Neural cell (in vitro differentiated cells): ENCODE results near the gene ANP32A. TPM values are rescaled to one million over a fixed set of nuclear protein-coding genes. Genes with fewer than 3 reads are reported as not detected.

Experiments used
- H2AFZ ChIP-seq: fragments of 200-600, 300-800 bp; sonication (generic), shearing (Covaris generic); 2 replicates; pipeline ENCODE4 v1.6.0; 2014; ENCODE audit warnings: low read depth, mild to moderate bottlenecking, antibody characterized with exemption, low read length, moderate library complexity
- H3F3A ChIP-seq: fragments of 200-600 bp; shearing (Covaris generic); 2 replicates; pipeline ENCODE4 v1.6.1; 2016; ENCODE audit warnings: mild to moderate bottlenecking, moderate library complexity, mixed read lengths, antibody characterized with exemption, low read length; ENCODE audit not compliant: insufficient read depth, poor library complexity, severe bottlenecking
- H3K27ac ChIP-seq: fragments of 200-600, 300-800 bp; sonication (generic), shearing (Covaris generic); 2 replicates; pipeline ENCODE4 v1.5.1; 2014; ENCODE audit warnings: mild to moderate bottlenecking, low read length, moderate library complexity
- H3K27me3 ChIP-seq: fragments of 300-800, 200-600 bp; sonication (generic), shearing (Covaris generic); 2 replicates; pipeline ENCODE4 v1.6.0; 2014; ENCODE audit warnings: mild to moderate bottlenecking, low read depth, low read length, moderate library complexity; ENCODE audit not compliant: insufficient read depth
- H3K36me3 ChIP-seq: fragments of 300-800, 200-600 bp; sonication (generic), shearing (Covaris generic); 2 replicates; pipeline ENCODE4 v1.5.1; 2014; ENCODE audit warnings: mild to moderate bottlenecking, antibody characterized with exemption, low read length, moderate library complexity; ENCODE audit not compliant: insufficient read depth
- H3K4me2 ChIP-seq: fragments of 300-800, 200-600 bp; sonication (generic), shearing (Covaris generic); 2 replicates; pipeline ENCODE4 v1.6.0; 2014; ENCODE audit warnings: mild to moderate bottlenecking, low read length
- H3K4me3 ChIP-seq: fragments of 300-800, 200-600 bp; sonication (generic), shearing (Covaris generic); 2 replicates; pipeline ENCODE4 v1.5.1; 2014; ENCODE audit warnings: mild to moderate bottlenecking, low read length, moderate library complexity
- H3K79me2 ChIP-seq: fragments of 200-600 bp; shearing (Covaris generic); replicated peaks from 2 replicates; pipeline ENCODE4 v1.6.0; 2014; ENCODE audit warnings: mild to moderate bottlenecking, low read length, moderate library complexity; ENCODE audit not compliant: insufficient read depth
- H3K9ac ChIP-seq: fragments of 300-800, 200-600 bp; sonication (generic), shearing (Covaris generic); 2 replicates; pipeline ENCODE4 v1.6.1; 2016; ENCODE audit warnings: mild to moderate bottlenecking, low read length, mixed read lengths
- H3K9me2 ChIP-seq: fragments of 200-600 bp; shearing (Covaris generic); 2 replicates; pipeline ENCODE4 v1.6.1; 2016; ENCODE audit warnings: mild to moderate bottlenecking, low read length, mixed read lengths; ENCODE audit not compliant: insufficient read depth
- H3K9me3 ChIP-seq: fragments of 200-600, 300-800 bp; sonication (generic), shearing (Covaris generic); 2 replicates; pipeline ENCODE4 v1.6.1; 2016; ENCODE audit warnings: mild to moderate bottlenecking, mixed run types, low read length, moderate library complexity, mixed read lengths
- H4K20me1 ChIP-seq: fragments of 200-600 bp; shearing (Covaris generic); 2 replicates; pipeline ENCODE4 v1.6.1; 2016; ENCODE audit warnings: mild to moderate bottlenecking, mixed run types; ENCODE audit not compliant: insufficient read depth
- EP300 ChIP-seq: fragments of 450-650 bp; conservative IDR thresholded peaks from 2 replicates; pipeline ENCODE4 v1.6.1; 2014; ENCODE audit warnings: antibody characterized with exemption, mild to moderate bottlenecking, moderate library complexity; ENCODE audit not compliant: poor library complexity, severe bottlenecking
- EZH2 ChIP-seq: fragments of 200-600, 300-800 bp; shearing (Covaris generic), sonication (generic); IDR thresholded peaks from 2 replicates; pipeline ENCODE4 v1.6.1; 2014; ENCODE audit warnings: antibody characterized with exemption, low read length, borderline replicate concordance, mild to moderate bottlenecking; ENCODE audit not compliant: insufficient read depth, poor library complexity, severe bottlenecking
- MXI1 ChIP-seq: fragments of 450-650 bp; conservative IDR thresholded peaks from 2 replicates; pipeline ENCODE4 v1.6.1; 2014; ENCODE audit warnings: antibody characterized with exemption, mild to moderate bottlenecking; ENCODE audit not compliant: poor library complexity, severe bottlenecking
- POLR2AphosphoS5 ChIP-seq: IDR thresholded peaks from 2 replicates; pipeline ENCODE4 v1.6.1; 2012
- RAD21 ChIP-seq: fragments of 450-650 bp; conservative IDR thresholded peaks from 2 replicates; pipeline ENCODE4 v1.6.1; 2014; ENCODE audit warnings: antibody characterized with exemption, mild to moderate bottlenecking, moderate library complexity
- SMC3 ChIP-seq: fragments of 450-650 bp; conservative IDR thresholded peaks from 2 replicates; pipeline ENCODE4 v1.6.1; 2014; ENCODE audit warnings: antibody characterized with exemption, mild to moderate bottlenecking, moderate library complexity; ENCODE audit not compliant: poor library complexity
- TAF1 ChIP-seq: IDR thresholded peaks from 2 replicates; pipeline ENCODE4 v1.6.1; 2012; ENCODE audit warnings: low read depth
- polyA plus RNA-seq: library from polyadenylated mRNA; depleted of rRNA; stranded (reverse); fragments of >200 nt; gene quantifications from 2 replicates; pipeline ENCODE4 v1.2.3, GENCODE V29; 2014
- TF ChIP-seq, protein P1 (sequence below): fragments of 450-650 bp; IDR thresholded peaks from 2 replicates; pipeline ENCODE4 v1.5.1; 2014; ENCODE audit warnings: antibody characterized with exemption, mild to moderate bottlenecking, moderate library complexity; ENCODE audit not compliant: poor library complexity, severe bottlenecking
- TF ChIP-seq, protein P2 (sequence below): IDR thresholded peaks from 2 replicates; pipeline ENCODE4 v1.6.1; 2012; ENCODE audit warnings: borderline replicate concordance

Gene ANP32A
- polyA plus RNA-seq, 1 donor from 2014 or later, result 190 TPM

DNA sequence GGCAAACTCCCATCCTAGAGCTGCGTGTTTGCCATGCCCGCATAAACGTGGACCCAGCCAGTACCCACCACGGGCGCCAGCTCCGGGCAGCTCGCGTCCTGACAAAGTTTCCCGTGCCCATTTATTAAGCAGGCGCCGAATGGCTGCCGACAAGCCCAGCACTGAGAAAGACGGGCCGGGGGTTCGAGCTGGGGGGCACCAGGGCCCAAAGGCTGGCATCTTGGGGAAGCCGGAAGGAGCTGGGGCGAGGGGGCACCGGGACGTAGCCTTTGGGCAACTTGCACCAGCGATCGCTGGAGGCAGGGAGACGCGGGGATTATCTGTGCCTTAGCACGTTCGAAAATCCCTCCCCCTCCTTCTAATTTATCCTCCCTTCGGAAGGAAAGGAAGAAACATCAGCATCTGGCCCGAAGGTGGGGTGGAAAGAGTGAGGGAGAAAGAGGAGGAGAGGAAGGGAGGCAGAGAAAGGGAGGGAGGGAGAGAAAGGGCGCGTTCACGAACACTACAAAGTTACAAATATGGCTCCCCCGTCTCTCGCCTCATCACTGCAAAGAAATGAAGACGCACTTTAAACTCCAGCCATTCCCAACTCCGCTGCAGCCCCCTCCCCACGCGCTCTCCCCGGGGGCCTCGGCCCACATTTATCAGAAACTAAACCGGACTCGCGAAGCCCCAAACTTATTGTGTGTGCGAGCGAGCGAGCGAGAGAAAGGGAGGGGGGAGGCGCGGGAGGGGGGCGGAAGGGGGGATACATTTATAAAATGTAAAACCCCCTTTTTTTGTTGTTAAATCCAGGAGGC, 1.0 kb downstream of the ANP32A start:
- no peaks in the 10 kb centered on the region for H3K9me3 ChIP-seq
- peaks cover 74% of the 10 kb centered on the region for H3K79me2 ChIP-seq
- no peaks in the 10 kb centered on the region for H4K20me1 ChIP-seq
- peak overlapping the region; percentile 91 for H3K4me3 ChIP-seq
- H3K27me3 ChIP-seq, result no peaks in the 10 kb centered on the region
- peak overlapping the region; percentile 98 for H3K27ac ChIP-seq
- peak overlapping the region; percentile 94 for H3K9ac ChIP-seq
- H3K4me2 ChIP-seq, result peak overlapping the region; percentile 41
- H3K9me2 ChIP-seq, result no peaks in the 10 kb centered on the region
- peak overlapping the region; percentile 40 for H2AFZ ChIP-seq
- no peaks in the 10 kb centered on the region for H3K36me3 ChIP-seq
- TF ChIP-seq MXI1 (peak; percentile 63), EZH2 (no peak), POLR2AphosphoS5 (no peak), EP300 (no peak)
- TF ChIP-seq, protein P1, sequence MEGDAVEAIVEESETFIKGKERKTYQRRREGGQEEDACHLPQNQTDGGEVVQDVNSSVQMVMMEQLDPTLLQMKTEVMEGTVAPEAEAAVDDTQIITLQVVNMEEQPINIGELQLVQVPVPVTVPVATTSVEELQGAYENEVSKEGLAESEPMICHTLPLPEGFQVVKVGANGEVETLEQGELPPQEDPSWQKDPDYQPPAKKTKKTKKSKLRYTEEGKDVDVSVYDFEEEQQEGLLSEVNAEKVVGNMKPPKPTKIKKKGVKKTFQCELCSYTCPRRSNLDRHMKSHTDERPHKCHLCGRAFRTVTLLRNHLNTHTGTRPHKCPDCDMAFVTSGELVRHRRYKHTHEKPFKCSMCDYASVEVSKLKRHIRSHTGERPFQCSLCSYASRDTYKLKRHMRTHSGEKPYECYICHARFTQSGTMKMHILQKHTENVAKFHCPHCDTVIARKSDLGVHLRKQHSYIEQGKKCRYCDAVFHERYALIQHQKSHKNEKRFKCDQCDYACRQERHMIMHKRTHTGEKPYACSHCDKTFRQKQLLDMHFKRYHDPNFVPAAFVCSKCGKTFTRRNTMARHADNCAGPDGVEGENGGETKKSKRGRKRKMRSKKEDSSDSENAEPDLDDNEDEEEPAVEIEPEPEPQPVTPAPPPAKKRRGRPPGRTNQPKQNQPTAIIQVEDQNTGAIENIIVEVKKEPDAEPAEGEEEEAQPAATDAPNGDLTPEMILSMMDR, result no peak
- TF ChIP-seq, protein P2, sequence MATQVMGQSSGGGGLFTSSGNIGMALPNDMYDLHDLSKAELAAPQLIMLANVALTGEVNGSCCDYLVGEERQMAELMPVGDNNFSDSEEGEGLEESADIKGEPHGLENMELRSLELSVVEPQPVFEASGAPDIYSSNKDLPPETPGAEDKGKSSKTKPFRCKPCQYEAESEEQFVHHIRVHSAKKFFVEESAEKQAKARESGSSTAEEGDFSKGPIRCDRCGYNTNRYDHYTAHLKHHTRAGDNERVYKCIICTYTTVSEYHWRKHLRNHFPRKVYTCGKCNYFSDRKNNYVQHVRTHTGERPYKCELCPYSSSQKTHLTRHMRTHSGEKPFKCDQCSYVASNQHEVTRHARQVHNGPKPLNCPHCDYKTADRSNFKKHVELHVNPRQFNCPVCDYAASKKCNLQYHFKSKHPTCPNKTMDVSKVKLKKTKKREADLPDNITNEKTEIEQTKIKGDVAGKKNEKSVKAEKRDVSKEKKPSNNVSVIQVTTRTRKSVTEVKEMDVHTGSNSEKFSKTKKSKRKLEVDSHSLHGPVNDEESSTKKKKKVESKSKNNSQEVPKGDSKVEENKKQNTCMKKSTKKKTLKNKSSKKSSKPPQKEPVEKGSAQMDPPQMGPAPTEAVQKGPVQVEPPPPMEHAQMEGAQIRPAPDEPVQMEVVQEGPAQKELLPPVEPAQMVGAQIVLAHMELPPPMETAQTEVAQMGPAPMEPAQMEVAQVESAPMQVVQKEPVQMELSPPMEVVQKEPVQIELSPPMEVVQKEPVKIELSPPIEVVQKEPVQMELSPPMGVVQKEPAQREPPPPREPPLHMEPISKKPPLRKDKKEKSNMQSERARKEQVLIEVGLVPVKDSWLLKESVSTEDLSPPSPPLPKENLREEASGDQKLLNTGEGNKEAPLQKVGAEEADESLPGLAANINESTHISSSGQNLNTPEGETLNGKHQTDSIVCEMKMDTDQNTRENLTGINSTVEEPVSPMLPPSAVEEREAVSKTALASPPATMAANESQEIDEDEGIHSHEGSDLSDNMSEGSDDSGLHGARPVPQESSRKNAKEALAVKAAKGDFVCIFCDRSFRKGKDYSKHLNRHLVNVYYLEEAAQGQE, result no peak
- H3F3A ChIP-seq, result peaks cover 11% of the 10 kb centered on the region

DNA sequence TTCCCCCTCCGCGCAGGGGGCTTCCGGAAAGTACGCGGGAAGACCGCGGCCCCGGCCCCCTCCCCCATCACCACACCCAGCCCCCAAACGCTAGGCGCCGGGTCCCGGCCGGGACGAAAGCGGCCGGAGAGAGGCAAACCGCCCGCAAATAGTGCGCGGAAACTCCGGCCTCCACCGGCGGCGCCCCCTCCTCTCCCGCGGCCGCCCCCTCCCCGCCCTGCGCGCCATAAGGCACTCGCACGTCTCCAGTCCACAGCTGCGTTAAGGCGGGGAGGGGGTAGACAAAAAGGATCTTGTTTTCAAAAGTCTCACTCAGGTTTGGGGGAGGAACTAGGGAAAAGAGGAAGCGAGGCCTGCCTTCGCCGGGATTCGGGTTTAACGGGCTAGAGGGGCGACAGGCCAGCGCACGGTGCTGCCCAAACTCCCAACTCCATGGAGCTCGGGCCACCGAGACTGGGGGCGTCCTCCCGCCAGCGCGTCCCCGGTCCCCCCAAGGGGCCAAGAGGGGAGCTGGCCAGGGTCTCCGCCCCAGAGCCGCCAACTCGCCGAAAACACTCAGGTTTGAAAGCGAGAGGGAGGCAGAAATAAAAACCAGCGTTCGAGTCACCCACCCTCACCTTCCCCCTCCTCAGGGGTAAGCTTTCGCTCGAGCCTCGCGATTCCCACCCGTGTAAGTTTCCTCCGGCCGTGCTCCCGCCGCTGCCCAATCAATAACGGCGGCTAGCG, 1.8 kb downstream of the ANP32A start:
- H4K20me1 ChIP-seq, result no peaks in the 10 kb centered on the region
- H3K9me2 ChIP-seq, result no peaks in the 10 kb centered on the region
- H3K27ac ChIP-seq, result peak overlapping the region; percentile 98
- H3F3A ChIP-seq, result peaks cover 11% of the 10 kb centered on the region
- peaks cover 76% of the 10 kb centered on the region for H3K79me2 ChIP-seq
- H3K4me2 ChIP-seq, result peak overlapping the region; percentile 41
- H3K36me3 ChIP-seq, result no peaks in the 10 kb centered on the region
- no peaks in the 10 kb centered on the region for H3K9me3 ChIP-seq
- peak overlapping the region; percentile 94 for H3K9ac ChIP-seq
- no peaks in the 10 kb centered on the region for H3K27me3 ChIP-seq
- peak overlapping the region; percentile 91 for H3K4me3 ChIP-seq
- no peak overlapping the region for H2AFZ ChIP-seq
- TF ChIP-seq, protein P1, result no peak
- TF ChIP-seq MXI1 (no peak), EP300 (no peak), RAD21 (no peak), TAF1 (no peak), SMC3 (no peak), EZH2 (no peak), POLR2AphosphoS5 (no peak)
- TF ChIP-seq, protein P2, result no peak
